Neural cell (in vitro differentiated cells): ENCODE measurements around the gene NMRK2.

Experiments used
- CTCF ChIP-seq: fragments of 450-650 bp; IDR thresholded peaks from 2 replicates; pipeline ENCODE4 v1.5.1; 2014; ENCODE audit warnings: antibody characterized with exemption, mild to moderate bottlenecking, moderate library complexity; ENCODE audit not compliant: poor library complexity, severe bottlenecking
- EP300 ChIP-seq: fragments of 450-650 bp; conservative IDR thresholded peaks from 2 replicates; pipeline ENCODE4 v1.6.1; 2014; ENCODE audit warnings: antibody characterized with exemption, mild to moderate bottlenecking, moderate library complexity; ENCODE audit not compliant: poor library complexity, severe bottlenecking
- MXI1 ChIP-seq: fragments of 450-650 bp; conservative IDR thresholded peaks from 2 replicates; pipeline ENCODE4 v1.6.1; 2014; ENCODE audit warnings: antibody characterized with exemption, mild to moderate bottlenecking; ENCODE audit not compliant: poor library complexity, severe bottlenecking
- SMC3 ChIP-seq: fragments of 450-650 bp; conservative IDR thresholded peaks from 2 replicates; pipeline ENCODE4 v1.6.1; 2014; ENCODE audit warnings: antibody characterized with exemption, mild to moderate bottlenecking, moderate library complexity; ENCODE audit not compliant: poor library complexity
- TAF1 ChIP-seq: IDR thresholded peaks from 2 replicates; pipeline ENCODE4 v1.6.1; 2012; ENCODE audit warnings: low read depth

GRCh38 chr19:3983936-3984583, 51.2 kb downstream of the NMRK2 start:
- TF ChIP-seq CTCF (no peak), TAF1 (no peak), MXI1 (no peak), SMC3 (no peak), EP300 (no peak)
